MCF 10A (cell line): ENCODE data around the gene NHLRC4. TPM values are rescaled to one million over a fixed set of nuclear protein-coding genes. Genes with fewer than 3 reads are reported as not detected.

Experiments
- BruUV-seq: library from RNA; stranded (reverse); fragments of 400-500 nt; replicated peaks from 2 replicates; lab custom pipeline; 2021; lab: Mats Ljungman, UMichigan
- CTCF ChIA-PET: fragments of 300-600 bp; sonication (Branson Sonifier 250); formaldehyde crosslinking; extraction: SDS; loops from one replicate; lab custom pipeline; 2021; ENCODE audit warnings: antibody characterized with exemption, inconsistent platforms; lab: Yijun Ruan, JAX
- POLR2A ChIA-PET: fragments of 300-600, 350-650 bp; sonication (Branson Sonifier 250); formaldehyde crosslinking; extraction: SDS; loops from one replicate; lab custom pipeline; 2020; ENCODE audit warnings: antibody characterized with exemption, inconsistent platforms; lab: Yijun Ruan, JAX
- DNase-seq: peaks from one replicate; pipeline ENCODE4 v3.0.0-alpha.2; 2018; ENCODE audit not compliant: unreplicated experiment
- H3K27ac Mint-ChIP-seq: one replicate; pipeline ENCODE4 v1.8.0; 2022; ENCODE audit warnings: mild to moderate bottlenecking, low read depth, mixed read lengths; ENCODE audit not compliant: unreplicated experiment
- H3K27me3 Mint-ChIP-seq: one replicate; pipeline ENCODE4 v1.8.0; 2022; ENCODE audit warnings: mixed read lengths; ENCODE audit not compliant: insufficient read depth, unreplicated experiment
- H3K36me3 Mint-ChIP-seq: one replicate; pipeline ENCODE4 v1.8.0; 2022; ENCODE audit warnings: mild to moderate bottlenecking, moderate library complexity, mixed read lengths; ENCODE audit not compliant: insufficient read depth, unreplicated experiment
- H3K4me1 Mint-ChIP-seq: one replicate; pipeline ENCODE4 v1.8.0; 2022; ENCODE audit warnings: mixed read lengths; ENCODE audit not compliant: insufficient read depth, unreplicated experiment
- H3K4me3 Mint-ChIP-seq: one replicate; pipeline ENCODE4 v1.8.0; 2022; ENCODE audit warnings: mild to moderate bottlenecking, moderate library complexity, mixed read lengths; ENCODE audit not compliant: unreplicated experiment
- H3K9me3 Mint-ChIP-seq: one replicate; pipeline ENCODE4 v1.8.0; 2022; ENCODE audit warnings: mixed read lengths; ENCODE audit not compliant: unreplicated experiment
- intact Hi-C: fragments of 100-400 bp; cut with micrococcal nuclease; formaldehyde crosslinking; loops from 2 replicates; pipeline ENCODE4 v1.14.1; 2022
- total RNA-seq: library from RNA; stranded (reverse); gene quantifications from 2 replicates; pipeline ENCODE4 v1.2.3, GENCODE V29; 2022
- TF ChIP-seq, protein P1 (sequence below): fragments of 200-600 bp; IDR thresholded peaks from one replicate; pipeline ENCODE4 v1.8.0; 2022; ENCODE audit warnings: antibody characterized with exemption, mild to moderate bottlenecking; ENCODE audit not compliant: unreplicated experiment

NHLRC4 gene
- total RNA-seq, 1 experiment from 2014 or later: not detected

DNA sequence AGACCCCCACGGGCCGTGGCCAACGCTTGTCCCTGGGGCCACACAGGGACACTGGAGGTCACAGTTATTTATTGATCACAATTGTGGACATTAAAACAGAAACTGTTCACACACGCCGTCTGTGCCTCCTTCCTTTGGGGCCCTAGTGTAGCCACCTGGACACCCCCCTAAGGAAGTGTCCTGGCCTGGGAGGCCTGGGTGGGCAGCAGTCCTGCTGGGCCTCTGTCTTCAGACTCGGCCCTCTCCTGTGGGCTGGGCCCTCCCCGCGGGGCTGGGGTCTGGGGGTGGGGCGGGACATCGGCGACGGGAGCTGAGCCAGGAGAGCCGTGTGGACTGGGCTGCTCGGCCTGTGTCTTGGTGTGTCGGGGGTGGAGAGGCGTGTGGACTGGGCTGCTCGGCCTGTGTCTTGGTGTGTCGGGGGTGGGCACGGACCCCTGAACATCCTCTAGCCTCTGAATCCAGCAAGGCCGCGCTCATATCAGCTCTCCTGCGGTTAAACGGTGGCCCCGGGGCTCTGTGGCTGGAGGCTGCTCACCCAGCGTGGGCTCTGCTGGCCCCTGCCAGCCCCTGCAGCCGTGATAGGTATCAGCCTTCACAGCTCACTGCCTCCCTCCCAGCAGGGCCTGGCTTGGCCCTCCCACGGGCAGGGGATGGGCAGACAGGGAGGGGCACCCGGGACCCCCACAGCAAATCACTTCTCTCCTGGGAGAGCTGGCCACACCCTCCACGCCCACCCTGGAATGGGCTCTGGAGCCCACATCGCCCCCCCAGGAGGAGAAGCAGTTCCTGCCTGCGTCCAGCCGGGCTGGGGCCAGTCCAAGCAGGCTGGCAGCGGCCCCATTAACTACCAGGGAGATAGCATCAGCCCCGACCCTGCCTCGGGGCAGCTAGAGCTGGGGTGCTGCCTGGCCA, 1.1 kb upstream of the NHLRC4 start:
- H3K4me3 Mint-ChIP-seq: no peak overlapping the region
- intact Hi-C loops: no loop called here
- no peak for DNase-seq
- BruUV-seq: no TSS peak
- no peaks in the 10 kb centered on the region for H3K9me3 Mint-ChIP-seq
- ChIA-PET POLR2A (no interaction called here), CTCF (no interaction called here)
- H3K27me3 Mint-ChIP-seq: no peaks in the 10 kb centered on the region
- no peak overlapping the region for H3K27ac Mint-ChIP-seq
- peaks cover under 1% of the 10 kb centered on the region for H3K4me1 Mint-ChIP-seq
- no peaks in the 10 kb centered on the region for H3K36me3 Mint-ChIP-seq
- TF ChIP-seq, protein P1, sequence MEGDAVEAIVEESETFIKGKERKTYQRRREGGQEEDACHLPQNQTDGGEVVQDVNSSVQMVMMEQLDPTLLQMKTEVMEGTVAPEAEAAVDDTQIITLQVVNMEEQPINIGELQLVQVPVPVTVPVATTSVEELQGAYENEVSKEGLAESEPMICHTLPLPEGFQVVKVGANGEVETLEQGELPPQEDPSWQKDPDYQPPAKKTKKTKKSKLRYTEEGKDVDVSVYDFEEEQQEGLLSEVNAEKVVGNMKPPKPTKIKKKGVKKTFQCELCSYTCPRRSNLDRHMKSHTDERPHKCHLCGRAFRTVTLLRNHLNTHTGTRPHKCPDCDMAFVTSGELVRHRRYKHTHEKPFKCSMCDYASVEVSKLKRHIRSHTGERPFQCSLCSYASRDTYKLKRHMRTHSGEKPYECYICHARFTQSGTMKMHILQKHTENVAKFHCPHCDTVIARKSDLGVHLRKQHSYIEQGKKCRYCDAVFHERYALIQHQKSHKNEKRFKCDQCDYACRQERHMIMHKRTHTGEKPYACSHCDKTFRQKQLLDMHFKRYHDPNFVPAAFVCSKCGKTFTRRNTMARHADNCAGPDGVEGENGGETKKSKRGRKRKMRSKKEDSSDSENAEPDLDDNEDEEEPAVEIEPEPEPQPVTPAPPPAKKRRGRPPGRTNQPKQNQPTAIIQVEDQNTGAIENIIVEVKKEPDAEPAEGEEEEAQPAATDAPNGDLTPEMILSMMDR: no peak

DNA sequence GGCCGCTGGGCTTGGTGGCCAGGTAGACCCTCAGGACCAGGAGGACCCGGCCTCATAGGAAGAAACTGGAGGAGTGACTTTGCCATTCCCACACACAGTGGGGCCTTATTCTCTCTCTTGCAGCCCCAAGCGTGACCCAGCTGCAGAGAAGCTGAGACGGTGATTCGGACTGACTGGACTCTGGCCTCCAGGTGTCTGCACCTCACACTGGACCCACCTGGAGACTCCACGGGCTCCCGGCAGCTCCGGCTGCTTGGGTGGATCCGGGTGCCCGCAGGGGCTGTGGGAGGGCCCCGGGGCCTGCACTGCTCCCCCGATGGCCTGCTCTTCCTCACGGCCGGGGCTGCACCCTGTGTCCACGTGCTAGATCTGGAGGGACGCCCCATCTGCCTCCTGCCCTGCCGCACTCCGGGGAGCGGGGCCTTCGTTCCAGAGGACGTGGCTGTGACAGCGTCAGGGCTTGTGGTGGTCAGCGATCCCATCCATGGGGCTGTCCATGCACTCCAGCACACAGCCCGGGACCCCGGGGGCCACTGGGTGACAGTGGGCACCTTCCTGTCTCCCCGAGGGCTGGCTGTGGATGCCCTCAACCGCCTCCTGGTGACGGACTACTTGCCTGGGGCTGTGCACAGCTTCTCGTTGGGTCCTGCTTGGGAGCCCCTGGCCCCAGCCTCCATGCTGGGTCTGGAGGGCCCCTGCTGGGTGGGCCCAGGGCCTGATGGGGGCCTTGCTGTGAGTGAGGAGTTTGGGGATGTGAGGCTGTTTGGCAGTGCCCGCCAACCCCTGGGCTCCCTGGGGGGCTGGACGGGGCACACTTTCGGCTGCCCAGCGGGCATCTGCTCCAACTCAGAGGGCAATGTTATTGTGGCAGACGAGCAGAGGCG, 810 bp downstream of the NHLRC4 start:
- no peak overlapping the region for H3K27ac Mint-ChIP-seq
- BruUV-seq: no TSS peak
- peaks cover 8% of the 10 kb centered on the region for H3K4me1 Mint-ChIP-seq
- POLR2A ChIA-PET: interaction anchor here (2.3 kb wide), 1 partner anchor 41 kb away, joined by 17 read pairs; the partner anchor contains the start of gene CAPN15
- no peak overlapping the region for H3K4me3 Mint-ChIP-seq
- no peak for DNase-seq
- no peaks in the 10 kb centered on the region for H3K9me3 Mint-ChIP-seq
- TF ChIP-seq, protein P1: no peak
- no peaks in the 10 kb centered on the region for H3K27me3 Mint-ChIP-seq
- intact Hi-C loops: no loop called here
- CTCF ChIA-PET: no interaction called here
- H3K36me3 Mint-ChIP-seq: no peaks in the 10 kb centered on the region

DNA sequence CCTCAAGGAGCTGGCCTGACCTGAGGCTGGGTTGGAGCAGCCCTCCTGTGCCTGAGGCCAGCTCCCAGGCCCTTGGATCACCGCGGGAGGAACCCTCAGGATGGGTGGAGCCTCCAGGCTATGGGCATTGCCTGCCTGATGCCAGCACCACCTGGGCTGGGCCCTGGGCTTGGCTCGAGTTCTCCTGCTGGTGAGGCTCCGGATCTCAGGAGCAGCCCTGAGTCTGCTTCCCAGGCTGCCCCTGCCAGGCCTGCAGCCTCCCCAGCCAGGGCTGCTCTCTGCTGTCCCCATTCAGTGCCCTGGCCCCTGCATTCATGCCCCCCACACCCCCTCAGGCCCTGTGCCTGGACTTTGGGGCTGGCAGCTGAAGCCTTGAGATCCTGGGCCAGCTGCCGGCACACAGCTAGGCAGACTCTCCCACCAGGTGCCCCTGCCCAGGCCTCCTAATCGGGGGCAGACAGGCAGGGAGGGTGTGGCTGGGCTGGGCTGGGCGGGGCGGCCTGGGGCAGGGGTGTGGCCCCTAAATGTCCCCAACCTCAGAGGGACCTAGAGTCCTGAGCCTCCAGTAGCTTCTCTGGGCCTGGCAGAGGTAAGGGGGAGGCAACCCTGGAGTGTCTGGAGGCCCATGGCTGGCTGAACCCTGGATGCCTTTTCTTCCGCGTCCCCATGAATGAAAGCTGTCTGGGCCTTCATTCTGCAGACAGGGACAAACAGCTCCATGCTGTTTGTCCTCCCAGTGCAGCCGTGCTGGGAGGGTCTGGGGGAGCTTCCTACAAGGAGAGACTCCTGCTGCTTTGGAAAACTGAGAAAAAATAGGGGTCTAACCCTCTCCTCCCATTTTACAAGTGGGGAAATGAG, 1.8 kb downstream of the NHLRC4 start:
- Mint-ChIP-seq H3K27me3 (no peaks in the 10 kb centered on the region), H3K4me3 (peak overlapping the region; percentile 72), H3K4me1 (peaks cover 8% of the 10 kb centered on the region), H3K36me3 (no peaks in the 10 kb centered on the region), H3K9me3 (no peaks in the 10 kb centered on the region), H3K27ac (peak overlapping the region; percentile 79)
- DNase-seq: no peak
- CTCF ChIA-PET: interaction anchor here (0.5 to 0.6 kb wide), 2 partner anchors 9 to 183 kb away, joined by 3 read pairs; no protein-coding TSS in a partner anchor
- POLR2A ChIA-PET: interaction anchor here (0.7 to 2.3 kb wide), 4 partner anchors 20 to 143 kb away, joined by 3 to 17 read pairs (median 5); partner anchors contain the start of genes CAPN15 and RAB11FIP3
- no TSS peak for BruUV-seq
- intact Hi-C loops: no loop called here
- TF ChIP-seq, protein P1: no peak
